GM12875 (cell line): ENCODE measurements around the gene SMYD5.

Experiments
- H3K4me3 ChIP-seq: one replicate; pipeline ENCODE4 v1.5.1; 2011; ENCODE audit warnings: low read depth, low read length, control low read depth
- TF ChIP-seq, protein P1 (sequence below): IDR thresholded peaks from 2 replicates; pipeline ENCODE4 v1.5.1; 2011; ENCODE audit warnings: low read depth, mild to moderate bottlenecking, control low read depth, inconsistent platforms, low read length, moderate library complexity, borderline replicate concordance; ENCODE audit not compliant: insufficient read depth

SMYD5 gene

DNA sequence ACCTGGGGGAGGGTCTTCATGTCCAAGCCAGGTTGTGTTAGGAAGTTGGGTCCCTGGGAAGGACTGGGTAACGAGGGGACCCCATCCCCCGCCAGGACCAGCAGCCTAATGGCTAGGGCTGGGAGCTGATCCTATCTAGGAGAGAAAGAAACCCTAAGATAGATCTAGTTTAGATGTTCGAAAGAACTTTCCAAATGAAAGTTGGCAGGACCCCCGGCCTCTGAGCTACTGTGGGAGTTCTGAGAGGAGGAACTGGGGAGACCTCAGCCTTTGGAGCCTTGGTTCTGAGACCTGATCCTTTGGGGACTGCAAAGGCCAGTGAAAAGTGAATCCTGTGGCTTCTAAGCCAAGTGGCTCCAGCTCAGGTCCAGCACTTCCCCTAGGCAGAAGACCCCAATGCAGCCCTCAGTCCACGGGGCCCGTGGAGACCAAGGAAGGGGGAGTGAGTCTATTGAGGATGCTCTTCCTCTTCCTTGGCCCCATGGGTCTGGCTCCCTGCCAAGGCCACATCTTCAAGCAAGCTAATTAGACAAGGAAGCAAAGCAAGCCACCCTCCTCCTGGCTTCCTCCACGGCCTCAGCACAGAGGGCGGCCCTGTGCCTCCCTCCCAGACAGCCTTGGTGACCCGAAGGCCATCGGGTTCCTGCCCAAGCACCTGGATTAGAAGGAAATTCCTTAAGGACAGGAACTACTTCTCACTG, 43.5 kb downstream of the SMYD5 start:
- TF ChIP-seq, protein P1, sequence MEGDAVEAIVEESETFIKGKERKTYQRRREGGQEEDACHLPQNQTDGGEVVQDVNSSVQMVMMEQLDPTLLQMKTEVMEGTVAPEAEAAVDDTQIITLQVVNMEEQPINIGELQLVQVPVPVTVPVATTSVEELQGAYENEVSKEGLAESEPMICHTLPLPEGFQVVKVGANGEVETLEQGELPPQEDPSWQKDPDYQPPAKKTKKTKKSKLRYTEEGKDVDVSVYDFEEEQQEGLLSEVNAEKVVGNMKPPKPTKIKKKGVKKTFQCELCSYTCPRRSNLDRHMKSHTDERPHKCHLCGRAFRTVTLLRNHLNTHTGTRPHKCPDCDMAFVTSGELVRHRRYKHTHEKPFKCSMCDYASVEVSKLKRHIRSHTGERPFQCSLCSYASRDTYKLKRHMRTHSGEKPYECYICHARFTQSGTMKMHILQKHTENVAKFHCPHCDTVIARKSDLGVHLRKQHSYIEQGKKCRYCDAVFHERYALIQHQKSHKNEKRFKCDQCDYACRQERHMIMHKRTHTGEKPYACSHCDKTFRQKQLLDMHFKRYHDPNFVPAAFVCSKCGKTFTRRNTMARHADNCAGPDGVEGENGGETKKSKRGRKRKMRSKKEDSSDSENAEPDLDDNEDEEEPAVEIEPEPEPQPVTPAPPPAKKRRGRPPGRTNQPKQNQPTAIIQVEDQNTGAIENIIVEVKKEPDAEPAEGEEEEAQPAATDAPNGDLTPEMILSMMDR = no peak
- no peak overlapping the region for H3K4me3 ChIP-seq

DNA sequence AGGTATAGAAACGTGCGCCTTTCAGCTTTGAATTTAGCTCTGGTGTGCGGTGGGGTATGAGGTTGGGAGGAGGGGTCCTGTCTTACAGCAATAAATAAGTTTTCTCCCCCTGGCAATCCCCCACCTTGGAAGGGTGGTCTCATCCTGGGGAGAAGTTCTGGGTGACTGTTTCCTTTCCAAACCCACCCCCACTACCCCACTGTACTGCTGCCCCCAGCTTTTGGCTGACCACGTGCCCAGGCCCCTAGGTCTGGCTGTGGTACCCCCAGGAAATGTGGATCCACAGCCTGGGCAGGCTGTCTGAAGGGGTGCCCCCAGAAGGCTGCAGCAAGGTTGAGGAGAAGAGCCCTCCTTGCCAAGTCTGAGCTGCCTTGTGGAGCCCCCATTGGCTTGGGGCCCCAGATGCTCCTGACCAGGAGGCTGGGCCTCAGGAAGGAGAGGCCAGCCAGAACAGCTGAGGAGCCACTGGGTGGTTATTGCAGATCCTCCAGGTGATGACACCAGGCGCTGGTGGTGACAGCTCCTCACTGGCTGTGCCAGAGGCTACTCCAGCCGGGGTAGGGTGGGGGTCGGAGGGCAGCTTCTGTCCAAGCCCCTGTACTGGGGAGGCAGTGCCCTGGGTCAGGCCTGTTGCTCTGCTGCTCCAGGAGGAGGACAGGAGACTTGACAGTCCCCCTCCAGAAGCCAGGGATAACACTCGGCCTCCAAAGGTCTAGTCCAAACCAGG, 44.3 kb downstream of the SMYD5 start:
- H3K4me3 ChIP-seq = no peak overlapping the region
- TF ChIP-seq, protein P1 = no peak

DNA sequence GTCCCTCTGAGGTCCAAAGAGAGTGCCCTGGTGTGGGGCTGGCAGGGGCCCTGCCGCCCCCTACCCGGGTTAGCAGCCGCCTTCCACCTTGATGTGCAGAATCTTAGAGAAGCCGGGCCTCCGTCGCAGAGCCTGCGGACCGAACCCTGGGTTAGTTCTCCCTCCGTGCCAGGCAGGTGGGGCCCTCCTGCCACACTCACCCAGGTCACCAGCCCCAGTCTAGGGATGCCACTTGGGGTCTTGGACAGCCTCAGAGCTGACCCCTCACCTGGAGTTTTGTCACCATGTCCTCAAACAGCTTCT, 44.8 kb downstream of the SMYD5 start:
- TF ChIP-seq, protein P1 = no peak
- no peak overlapping the region for H3K4me3 ChIP-seq

DNA sequence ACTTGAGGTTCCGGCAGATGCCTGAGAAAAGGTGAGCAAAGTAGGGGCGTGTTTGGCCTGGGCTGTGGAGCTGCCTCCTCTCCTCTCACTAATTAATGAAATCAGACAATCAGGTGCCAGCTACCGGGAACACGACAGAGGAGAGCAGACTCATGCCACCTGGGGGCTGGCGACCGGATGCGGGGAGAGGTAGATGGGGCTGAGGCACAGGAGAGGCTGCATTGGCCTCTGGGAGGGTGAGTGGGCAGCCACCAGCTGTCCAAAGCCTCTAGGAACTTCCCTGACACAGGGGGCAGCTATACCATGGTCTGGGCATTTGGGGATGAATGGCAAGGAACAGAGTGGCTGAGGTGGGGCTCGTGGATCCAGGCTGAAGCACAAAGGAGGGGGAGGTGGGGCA, 45.2 kb downstream of the SMYD5 start:
- H3K4me3 ChIP-seq = no peak overlapping the region
- TF ChIP-seq, protein P1 = no peak

DNA sequence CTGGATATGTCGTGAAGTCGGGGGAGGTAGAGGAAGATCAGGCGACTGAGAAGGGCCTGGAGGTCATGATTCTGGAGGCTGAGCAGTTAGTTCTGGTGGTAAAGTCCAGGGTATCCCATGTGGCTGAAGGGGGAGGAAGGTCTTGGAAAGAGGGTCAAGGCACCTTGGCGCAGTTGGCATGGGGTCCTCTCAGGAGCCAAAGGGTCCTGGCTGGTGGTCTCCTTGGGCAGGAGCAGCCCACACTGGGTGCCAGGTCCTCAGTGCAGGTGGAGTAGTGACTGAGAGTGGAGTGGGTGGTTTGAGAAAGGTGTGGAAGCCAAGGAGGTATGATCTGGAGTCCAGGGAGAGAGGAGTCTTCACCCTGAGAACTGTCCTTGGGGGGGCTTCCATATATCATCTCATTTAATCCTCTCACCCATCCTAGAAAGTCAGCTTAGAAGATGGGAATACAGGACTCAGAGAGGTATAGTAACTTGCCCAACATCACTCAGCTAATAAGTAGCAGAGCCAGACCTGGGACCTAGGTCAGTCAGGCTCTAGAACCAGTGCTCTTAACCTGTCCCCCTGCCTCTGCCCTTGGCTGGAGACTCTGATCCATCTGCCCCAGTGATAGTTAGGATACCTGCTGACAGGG, 45.8 kb downstream of the SMYD5 start:
- TF ChIP-seq, protein P1 = no peak
- H3K4me3 ChIP-seq = no peak overlapping the region

DNA sequence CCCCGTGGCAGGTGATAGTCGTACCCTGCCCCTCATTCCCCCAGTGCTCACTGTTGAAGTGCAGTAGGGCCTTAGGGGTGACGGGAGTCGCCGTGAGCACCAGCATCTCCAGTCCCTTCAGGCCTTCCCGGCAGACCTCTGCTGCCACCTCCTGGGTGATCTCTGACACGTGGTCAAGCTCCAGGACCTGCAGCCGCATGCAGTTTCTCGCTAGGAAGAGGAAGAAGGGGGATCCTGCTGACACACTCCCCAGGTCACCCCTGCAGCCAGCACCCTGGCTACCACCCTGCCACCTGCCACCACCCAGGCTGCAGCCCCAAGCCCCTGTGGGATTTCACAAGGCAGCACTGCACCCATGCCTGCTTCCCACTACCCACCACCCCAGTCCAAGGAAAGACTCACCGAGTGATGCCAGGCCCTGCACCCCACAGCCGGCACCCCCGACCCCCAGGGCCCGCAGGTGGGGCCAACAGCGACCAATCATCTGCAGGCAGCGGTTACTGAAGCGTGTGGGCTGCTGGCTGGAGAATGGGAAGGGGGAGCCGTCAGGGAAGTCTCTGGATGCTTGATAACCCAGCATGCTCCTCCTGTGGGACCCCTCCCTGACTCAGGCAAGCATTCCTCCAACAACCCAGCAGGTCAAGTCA, 46.4 kb downstream of the SMYD5 start:
- H3K4me3 ChIP-seq = no peak overlapping the region
- TF ChIP-seq, protein P1 = peak; percentile 28; the same call in 1 of the 2 replicates
